ENCODE data around the gene NUTM2D.
"Not testable (repeated sequence)": the region's sequence is repeated elsewhere in the genome, so short reads cannot be mapped to it uniquely, and the experiment has no call there.

NUTM2D gene

DNA sequence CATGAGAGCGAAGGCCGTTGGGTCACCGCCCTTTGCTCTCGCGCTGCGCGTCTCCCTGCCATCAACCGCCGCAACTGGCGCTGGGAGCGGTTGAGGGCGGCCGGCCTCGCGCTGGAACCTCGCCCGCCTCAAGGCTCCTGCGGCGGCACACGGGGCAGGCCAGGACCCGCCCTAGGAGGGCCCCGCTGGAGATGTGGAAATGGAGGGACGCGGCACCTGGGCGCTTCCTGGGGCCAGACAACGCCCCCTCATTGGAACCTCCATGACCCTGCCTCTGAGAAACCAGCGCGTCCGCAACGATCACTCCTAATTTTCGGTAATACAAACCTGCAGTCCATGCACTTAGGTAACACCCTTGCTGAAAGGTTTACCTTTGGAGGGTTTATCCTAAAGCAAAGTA lies 2.4 kb upstream of the NUTM2D start:
- H3K4me3 ChIP-seq (ENCODE audit: low read depth, low read length); DNase-seq (ENCODE audit: low read depth): not testable (repeated sequence)

DNA sequence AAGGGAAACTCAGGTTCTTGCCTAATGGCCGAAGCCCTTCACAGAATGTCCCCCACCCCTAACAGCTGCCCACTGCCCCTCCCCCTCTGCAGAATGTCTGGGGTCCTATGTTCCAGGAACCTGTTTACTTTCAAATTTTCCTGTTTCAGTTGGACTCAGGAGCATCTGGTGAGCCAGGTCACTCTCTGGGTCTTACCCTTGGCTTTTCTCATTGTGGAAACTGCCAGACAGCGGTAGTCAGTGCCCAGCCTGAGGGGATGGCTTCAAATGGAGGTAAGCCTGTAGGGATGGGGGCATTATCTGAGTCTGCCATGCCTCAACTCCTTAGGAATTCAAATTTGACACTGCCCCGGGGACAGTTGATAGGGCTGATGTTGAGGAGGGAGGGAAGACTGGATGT lies 615 bp downstream of the NUTM2D start:
- not testable (repeated sequence) for H3K4me3 ChIP-seq (ENCODE audit: low read depth, low read length); DNase-seq (ENCODE audit: low read depth)

- DNase-seq (ENCODE audit: low read depth), result not testable (repeated sequence)
These were observed 12.1 kb downstream of the NUTM2D start for GRCh38 chr10:87369514-87370112.

DNA sequence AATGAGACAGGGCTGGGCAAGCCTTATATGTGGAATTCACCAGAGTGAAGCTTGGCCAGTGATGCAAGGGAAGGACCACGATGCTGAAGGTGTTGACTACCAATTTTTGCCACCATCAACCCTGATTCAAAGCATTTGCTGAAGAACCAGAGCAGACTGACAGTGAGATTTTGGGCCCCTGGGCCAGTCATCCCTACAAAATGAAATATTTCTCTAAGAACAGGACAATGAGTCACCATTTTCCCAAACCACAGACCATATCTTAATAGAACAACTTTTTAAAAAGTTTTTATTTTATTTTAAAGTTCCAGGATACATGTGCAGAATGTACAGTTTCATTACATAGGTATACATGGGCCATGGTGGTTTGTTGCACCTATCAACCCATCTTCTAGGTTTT lies 16.5 kb downstream of the NUTM2D start:
- DNase-seq (ENCODE audit: low read depth); H3K4me3 ChIP-seq (ENCODE audit: low read depth, low read length): not testable (repeated sequence)

More at GRCh38 chr10:87369514-87370112, 12.1 kb downstream of the NUTM2D start:
- H3K4me3 ChIP-seq (ENCODE audit: low read depth, low read length), result not testable (repeated sequence)

DNA sequence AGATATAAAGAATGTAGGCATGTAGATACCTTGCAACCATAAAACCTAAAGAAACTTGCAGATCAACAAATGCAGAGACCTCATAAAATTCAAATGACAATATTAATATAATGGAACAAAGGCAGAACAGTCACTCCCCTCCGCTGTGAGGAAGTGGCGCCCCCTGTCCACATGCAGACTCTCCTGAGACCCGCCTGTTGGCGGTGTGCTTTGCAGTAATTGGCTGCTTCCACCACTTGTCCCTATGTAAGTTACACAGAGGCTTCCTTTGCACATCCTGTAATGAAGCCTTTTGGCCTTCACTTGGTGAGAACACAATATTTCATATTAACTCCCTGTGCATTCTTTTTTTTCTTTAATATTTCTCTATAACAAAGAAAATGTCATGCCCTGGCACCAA lies 21.6 kb downstream of the NUTM2D start:
- not testable (repeated sequence) for DNase-seq (ENCODE audit: low read depth); H3K4me3 ChIP-seq (ENCODE audit: low read depth, low read length)

DNA sequence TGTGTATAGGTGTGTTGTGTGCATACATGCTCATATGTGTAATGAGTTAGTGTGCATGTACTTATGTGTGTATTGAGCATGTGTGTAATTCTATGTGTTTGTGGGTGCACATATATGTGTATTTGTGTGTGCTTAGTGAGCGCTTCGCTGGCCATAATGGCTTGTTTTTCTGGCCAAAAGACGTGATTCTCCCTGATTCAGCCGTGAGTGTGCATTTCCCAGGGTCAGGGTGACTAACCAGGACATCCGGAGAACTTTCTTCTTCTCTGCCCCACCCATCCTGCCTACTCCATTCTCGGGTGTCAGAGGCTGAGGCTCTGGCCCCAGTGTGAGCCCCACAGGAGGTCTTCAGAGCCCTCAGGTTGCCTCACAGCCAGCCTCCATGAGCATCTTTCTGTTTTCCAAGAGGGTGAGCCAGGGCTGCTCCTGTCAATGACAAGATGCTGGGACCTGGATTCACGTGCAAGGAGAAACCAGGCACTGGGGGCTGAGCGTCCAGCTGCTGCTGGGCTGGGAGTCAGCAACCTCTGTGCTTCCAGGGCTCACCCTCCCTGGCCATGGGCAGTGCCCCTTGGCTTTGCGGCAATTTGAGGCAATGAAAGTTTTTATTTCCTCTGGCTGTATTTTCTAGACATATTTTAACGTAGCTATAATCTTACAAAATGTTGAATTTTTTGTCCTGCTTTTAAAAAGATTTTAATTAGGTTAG lies 25.8 kb downstream of the NUTM2D start:
- not testable (repeated sequence) for H3K4me3 ChIP-seq (ENCODE audit: low read depth, low read length); DNase-seq (ENCODE audit: low read depth)

- H3K4me3 ChIP-seq (ENCODE audit: low read depth, low read length); DNase-seq (ENCODE audit: low read depth): not testable (repeated sequence)
These were observed 26.7 kb downstream of the NUTM2D start for GRCh38 chr10:87384283-87384682.

GRCh38 chr10:87385762-87386360 lies 28.3 kb downstream of the NUTM2D start:
- DNase-seq (ENCODE audit: low read depth); H3K4me3 ChIP-seq (ENCODE audit: low read depth, low read length): not testable (repeated sequence)

- not testable (repeated sequence) for DNase-seq (ENCODE audit: low read depth); H3K4me3 ChIP-seq (ENCODE audit: low read depth, low read length)
These were observed 33.8 kb downstream of the NUTM2D start for GRCh38 chr10:87391360-87391759.

DNA sequence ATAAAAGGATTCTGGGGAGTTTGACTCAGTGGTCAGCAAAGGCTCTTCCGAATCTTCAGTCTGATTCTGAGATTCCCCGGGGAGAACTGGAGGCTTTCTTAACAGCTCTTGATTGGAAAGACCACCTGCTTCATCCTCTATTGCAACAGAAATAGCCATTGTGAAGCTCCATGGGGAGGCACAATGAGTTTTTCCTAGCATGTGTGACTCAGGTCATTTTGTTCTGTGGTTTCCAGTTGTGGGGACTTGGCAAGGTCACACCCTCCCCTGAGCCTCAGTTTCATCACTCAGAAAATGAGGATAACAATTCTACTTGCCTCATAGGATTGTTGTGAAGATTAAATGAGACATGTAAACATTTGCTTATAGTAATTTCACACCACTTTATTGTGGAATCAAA lies 38.7 kb downstream of the NUTM2D start:
- not testable (repeated sequence) for DNase-seq (ENCODE audit: low read depth); H3K4me3 ChIP-seq (ENCODE audit: low read depth, low read length)

DNA sequence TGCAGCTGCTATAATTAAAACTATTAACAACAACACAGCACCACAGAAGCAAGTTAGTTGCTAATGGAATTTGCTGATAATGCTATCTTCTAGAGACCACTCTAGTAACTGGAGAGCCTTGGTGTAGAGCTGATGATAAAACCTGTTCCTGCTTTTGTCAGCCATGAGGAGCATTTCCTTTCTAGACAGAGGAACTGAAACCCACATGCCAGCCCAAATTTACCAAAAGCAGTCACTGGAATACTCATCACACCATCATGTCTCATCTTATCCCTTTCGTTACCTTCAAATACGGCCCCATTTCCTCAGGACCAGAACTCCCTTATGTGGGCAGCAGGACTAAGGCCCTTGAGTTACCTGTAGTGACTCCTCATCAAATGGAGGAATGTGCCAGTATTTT lies 40.9 kb downstream of the NUTM2D start:
- not testable (repeated sequence) for H3K4me3 ChIP-seq (ENCODE audit: low read depth, low read length); DNase-seq (ENCODE audit: low read depth)

DNA sequence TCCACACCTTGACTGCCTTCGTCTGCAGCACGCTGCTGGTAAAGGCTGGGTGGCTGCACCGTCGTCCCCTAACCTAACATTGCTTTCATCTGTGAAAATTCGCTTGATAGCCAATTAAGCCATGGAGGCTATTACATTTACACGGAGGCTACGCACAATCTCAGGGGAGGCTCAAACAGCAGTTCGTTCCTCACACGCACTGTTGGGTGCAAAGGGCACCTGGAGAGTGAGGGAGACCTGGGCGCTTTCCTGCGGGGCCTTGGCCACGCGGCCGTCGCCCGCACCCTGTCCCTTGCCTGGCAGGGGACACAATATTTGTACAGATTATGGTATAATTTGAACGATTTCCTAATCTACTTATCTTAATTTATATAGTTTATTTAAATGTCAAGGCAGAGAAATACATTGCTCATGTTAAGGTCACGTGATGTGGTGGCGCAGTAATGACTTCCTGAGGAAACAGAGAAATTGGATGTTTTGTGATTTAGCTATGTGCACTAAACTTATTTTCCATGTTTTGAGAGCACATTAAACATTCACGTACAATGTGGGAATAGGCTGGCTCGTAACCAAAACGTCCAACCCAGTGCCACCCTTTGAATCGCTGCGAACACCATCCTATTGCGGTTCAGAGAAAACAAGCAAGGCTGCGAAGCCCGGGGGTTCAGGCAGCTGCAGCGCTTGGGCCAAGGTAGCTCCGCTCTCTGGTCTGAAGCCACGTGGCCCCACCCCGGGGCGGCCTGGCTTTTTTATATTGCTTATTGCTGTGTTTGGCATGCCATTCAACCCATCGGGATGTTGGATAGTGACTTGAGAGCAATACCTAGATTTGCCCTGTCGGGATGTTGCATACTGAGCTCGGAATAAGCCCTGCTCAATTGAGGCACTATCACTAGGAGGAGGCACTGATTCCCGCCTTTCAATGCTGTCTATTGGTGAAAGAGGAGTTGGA lies 50.2 kb downstream of the NUTM2D start:
- DNase-seq (ENCODE audit: low read depth), result not testable (repeated sequence)

GRCh38 chr10:87413921-87414320 lies 56.4 kb downstream of the NUTM2D start:
- not testable (repeated sequence) for DNase-seq (ENCODE audit: low read depth)

More for the DNA sequence above, 50.2 kb downstream of the NUTM2D start:
- peak overlapping the region; percentile 22; the same call in 1 of the 2 replicates for H3K4me3 ChIP-seq (ENCODE audit: low read depth, low read length)

More at GRCh38 chr10:87413921-87414320, 56.4 kb downstream of the NUTM2D start:
- not testable (repeated sequence) for H3K4me3 ChIP-seq (ENCODE audit: low read depth, low read length)
